ENCODE data around the gene GPR162.

Gene GPR162

GRCh38 chr12:6828781-6829535, 7.3 kb downstream of the GPR162 start:
- peaks cover 64% of the 10 kb centered on the region for H3K36me3 ChIP-seq
- no peaks in the 10 kb centered on the region for H3K27me3 ChIP-seq (ENCODE audit: insufficient read depth, low read depth, severe bottlenecking)
- peak overlapping the region; percentile 91 for H3K27ac ChIP-seq
- H3K9me3 ChIP-seq (ENCODE audit: severe bottlenecking), result no peaks in the 10 kb centered on the region
- peak; percentile 52 for DNase-seq
- H3K4me3 ChIP-seq (ENCODE audit: low read depth, low read length), result peak overlapping the region; percentile 67
- TF ChIP-seq CTCF (IDR thresholded peaks at IDR 0.05; ENCODE audit: low read depth, low read length), result no peak

- Histone ChIP-seq H3K36me3 (peaks cover 67% of the 10 kb centered on the region), H3K27ac (peak overlapping the region; percentile 91), H3K27me3 (ENCODE audit: insufficient read depth, low read depth, severe bottlenecking) (no peaks in the 10 kb centered on the region), H3K4me3 (ENCODE audit: low read depth, low read length) (peak overlapping the region; percentile 67), H3K9me3 (ENCODE audit: severe bottlenecking) (no peaks in the 10 kb centered on the region)
- DNase-seq, result peak; percentile 71
- peak; percentile 18; the same call in 1 of the 2 replicates for TF ChIP-seq CTCF (IDR thresholded peaks at IDR 0.05; ENCODE audit: low read depth, low read length)
Observed at GRCh38 chr12:6829536-6830220, 8.1 kb downstream of the GPR162 start.

DNA sequence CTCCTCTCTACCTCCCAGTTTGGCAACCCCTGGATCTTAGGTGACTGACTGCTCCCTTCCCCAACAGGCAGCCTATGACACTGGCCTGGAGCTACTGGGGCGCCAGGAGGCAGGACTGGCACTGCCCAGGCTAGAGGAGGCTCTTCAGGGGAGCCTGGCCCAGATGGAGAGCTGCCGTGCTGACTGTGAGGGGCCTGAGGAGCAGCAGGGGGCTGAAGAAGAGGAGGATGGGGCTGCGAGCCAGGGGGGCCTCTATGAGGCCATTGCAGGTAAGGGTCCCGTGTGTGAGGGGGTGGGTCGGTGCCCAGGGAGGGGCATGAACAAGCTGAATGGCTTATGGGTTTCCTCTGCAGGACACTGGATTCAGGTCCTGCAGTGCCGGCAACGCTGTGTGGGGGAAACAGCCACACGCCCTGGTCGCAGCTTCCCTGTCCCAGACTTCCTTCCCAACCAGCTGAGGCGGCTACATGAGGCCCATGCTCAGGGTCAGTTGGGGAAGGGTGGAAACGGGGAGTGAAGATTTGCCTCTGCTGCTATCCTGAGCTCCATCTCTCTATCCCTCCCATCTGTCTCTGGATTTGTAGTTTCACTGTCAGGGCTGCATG, 8.8 kb downstream of the GPR162 start:
- DNase-seq, result peak; percentile 35
- Histone ChIP-seq H3K4me3 (ENCODE audit: low read depth, low read length) (peak overlapping the region; percentile 67), H3K36me3 (peaks cover 71% of the 10 kb centered on the region), H3K9me3 (ENCODE audit: severe bottlenecking) (no peaks in the 10 kb centered on the region), H3K27me3 (ENCODE audit: insufficient read depth, low read depth, severe bottlenecking) (no peaks in the 10 kb centered on the region), H3K27ac (peak overlapping the region; percentile 91)
- no peak for TF ChIP-seq CTCF (IDR thresholded peaks at IDR 0.05; ENCODE audit: low read depth, low read length)

- no peak for TF ChIP-seq CTCF (IDR thresholded peaks at IDR 0.05; ENCODE audit: low read depth, low read length)
- no peaks in the 10 kb centered on the region for H3K27me3 ChIP-seq (ENCODE audit: insufficient read depth, low read depth, severe bottlenecking)
- no peak overlapping the region for H3K4me3 ChIP-seq (ENCODE audit: low read depth, low read length)
- DNase-seq, result no peak
- peak overlapping the region; percentile 36; the same call in 1 of the 2 replicates for H3K27ac ChIP-seq
- H3K36me3 ChIP-seq, result peaks cover 74% of the 10 kb centered on the region
- no peaks in the 10 kb centered on the region for H3K9me3 ChIP-seq (ENCODE audit: severe bottlenecking)
Observed at GRCh38 chr12:6830999-6831398, 9.4 kb downstream of the GPR162 start.

GRCh38 chr12:6831450-6831995, 9.9 kb downstream of the GPR162 start:
- no peak overlapping the region for H3K4me3 ChIP-seq (ENCODE audit: low read depth, low read length)
- DNase-seq, result peak; percentile 4
- no peaks in the 10 kb centered on the region for H3K27me3 ChIP-seq (ENCODE audit: insufficient read depth, low read depth, severe bottlenecking)
- H3K36me3 ChIP-seq, result peaks cover 74% of the 10 kb centered on the region
- no peaks in the 10 kb centered on the region for H3K9me3 ChIP-seq (ENCODE audit: severe bottlenecking)
- H3K27ac ChIP-seq, result no peak overlapping the region; the same call in 1 of the 2 replicates
- TF ChIP-seq CTCF (IDR thresholded peaks at IDR 0.05; ENCODE audit: low read depth, low read length), result no peak

All from WERI-Rb-1 (cell line).